Measurements from ENCODE around the gene TNIK.

- TF ChIP-seq CTCF (IDR thresholded peaks at IDR 0.05; ENCODE audit: low read depth, low read length) (no peak), EZH2phosphoT487 (IDR thresholded peaks at IDR 0.05; ENCODE audit: low read depth) (no peak)
These were observed 46.6 kb upstream of the TNIK start for GRCh38 chr3:171506743-171507319.
